ENCODE data around the gene REEP1.

The REEP1 gene

GRCh38 chr2:86330001-86330400 is 7.4 kb downstream of the REEP1 start:
- DNase-seq (ENCODE audit: low spot score) = no peak
- in situ Hi-C loops (cut with MboI; ENCODE audit: low sequenced_read_pairs, unreplicated experiment) = no loop called here
- TF ChIP-seq CTCF (IDR thresholded peaks at IDR 0.05; ENCODE audit: borderline replicate concordance, control extremely low read depth, extremely low read depth, insufficient read depth, missing control alignments) = no peak

GRCh38 chr2:86323273-86324021 is 14.0 kb downstream of the REEP1 start:
- in situ Hi-C loops (cut with MboI; ENCODE audit: low sequenced_read_pairs, unreplicated experiment) = no loop called here
- no peak for TF ChIP-seq CTCF (IDR thresholded peaks at IDR 0.05; ENCODE audit: borderline replicate concordance, control extremely low read depth, extremely low read depth, insufficient read depth, missing control alignments)
- no peak for DNase-seq (ENCODE audit: low spot score)

DNA sequence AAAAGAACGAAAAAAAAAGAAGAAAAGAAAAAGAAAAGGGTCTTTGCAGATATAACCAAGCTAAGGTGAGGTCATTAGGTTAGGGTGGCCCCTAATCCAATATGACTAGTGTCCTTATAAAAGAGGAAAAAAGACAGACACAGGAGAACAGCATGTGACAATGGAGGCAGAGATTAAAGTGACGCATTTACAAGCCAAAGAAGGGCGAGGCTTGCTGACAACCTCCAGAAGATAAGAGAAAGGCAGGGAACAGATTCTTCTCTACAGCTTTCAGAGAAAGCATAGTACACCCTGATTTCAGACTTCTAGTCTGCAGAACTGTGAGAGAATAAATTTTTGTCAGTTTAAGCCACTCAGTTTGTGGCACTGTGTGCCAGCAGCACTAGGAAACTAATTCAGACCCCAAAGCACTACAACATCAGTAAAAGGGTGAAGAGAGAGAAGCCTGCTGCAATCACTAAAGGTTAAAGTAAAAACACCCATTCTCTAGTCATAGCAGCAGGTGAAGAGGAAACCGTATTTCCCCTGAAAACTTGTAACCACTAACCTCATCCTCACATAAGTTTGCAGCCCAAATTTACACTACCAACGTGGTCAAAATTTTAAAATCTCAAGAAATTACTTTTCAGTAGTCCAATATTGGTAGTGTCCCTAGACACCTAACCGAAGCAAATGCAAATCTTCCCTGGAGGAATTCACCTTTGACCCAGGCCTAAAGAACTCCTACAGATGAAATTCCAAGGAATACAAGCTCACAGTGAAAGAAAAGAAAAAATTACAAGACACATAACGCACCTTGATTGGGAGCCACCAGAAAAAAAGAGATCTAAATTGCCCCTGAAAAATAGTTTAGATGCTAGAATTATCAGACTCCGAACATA is 17.5 kb downstream of the REEP1 start:
- in situ Hi-C loops (cut with MboI; ENCODE audit: low sequenced_read_pairs, unreplicated experiment) = no loop called here
- no peak for TF ChIP-seq CTCF (IDR thresholded peaks at IDR 0.05; ENCODE audit: borderline replicate concordance, control extremely low read depth, extremely low read depth, insufficient read depth, missing control alignments)
- no peak for DNase-seq (ENCODE audit: low spot score)

GRCh38 chr2:86315084-86315483 is 22.3 kb downstream of the REEP1 start:
- no peak for TF ChIP-seq CTCF (IDR thresholded peaks at IDR 0.05; ENCODE audit: borderline replicate concordance, control extremely low read depth, extremely low read depth, insufficient read depth, missing control alignments)
- in situ Hi-C loops (cut with MboI; ENCODE audit: low sequenced_read_pairs, unreplicated experiment) = no loop called here
- no peak for DNase-seq (ENCODE audit: low spot score)

DNA sequence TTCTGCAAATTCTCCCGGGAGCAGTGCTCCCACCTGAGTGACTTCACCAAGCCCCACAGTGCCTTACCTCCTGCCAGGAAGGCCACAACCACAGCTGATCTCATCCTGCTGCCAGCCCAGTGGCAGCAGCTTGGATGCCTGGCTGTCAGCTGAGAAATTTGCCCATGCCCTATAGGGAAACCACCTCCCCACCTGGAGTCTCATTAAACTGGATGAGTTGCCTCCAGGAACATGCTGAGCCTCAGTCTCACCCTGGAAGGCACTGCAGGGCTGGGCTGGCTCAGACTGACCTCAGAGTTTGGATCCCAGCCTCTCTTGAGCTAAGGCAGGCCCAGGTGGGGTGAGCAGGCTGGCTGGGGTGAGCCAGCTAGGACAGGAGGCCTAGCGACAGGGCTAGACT is 23.3 kb downstream of the REEP1 start:
- no peak for DNase-seq (ENCODE audit: low spot score)
- in situ Hi-C loops (cut with MboI; ENCODE audit: low sequenced_read_pairs, unreplicated experiment) = no loop called here
- TF ChIP-seq CTCF (IDR thresholded peaks at IDR 0.05; ENCODE audit: borderline replicate concordance, control extremely low read depth, extremely low read depth, insufficient read depth, missing control alignments) = no peak

GRCh38 chr2:86313341-86313740 is 24.1 kb downstream of the REEP1 start:
- no peak for DNase-seq (ENCODE audit: low spot score)
- no peak for TF ChIP-seq CTCF (IDR thresholded peaks at IDR 0.05; ENCODE audit: borderline replicate concordance, control extremely low read depth, extremely low read depth, insufficient read depth, missing control alignments)
- in situ Hi-C loops (cut with MboI; ENCODE audit: low sequenced_read_pairs, unreplicated experiment) = no loop called here

Measured in GM13976 (cell line).